CD4-positive, alpha-beta memory T cell (primary cell): ENCODE data around the gene FOXA2. TPM values are rescaled to one million over a fixed set of nuclear protein-coding genes. Genes with fewer than 3 reads are reported as not detected.

Source experiments
- CTCF ChIA-PET: fragments of 350-600 bp; sonication (Branson Sonifier 250); formaldehyde crosslinking; loops from one replicate; lab custom pipeline; 2021; ENCODE audit warnings: inconsistent platforms; ENCODE audit not compliant: partially characterized antibody; lab: Charles Lee
- POLR2A ChIA-PET: fragments of 350-600 bp; sonication (Branson Sonifier 250); formaldehyde crosslinking; loops from one replicate; lab custom pipeline; 2021; ENCODE audit not compliant: partially characterized antibody; lab: Charles Lee
- DNase-seq, 5 donors: peaks; one replicate each; pipeline versions ENCODE4 v3.0.0 to v3.0.0-alpha.2; 2020 to 2022; ENCODE audit warnings: mixed read lengths in 1 of 5
- H3K27ac ChIP-seq: one replicate; pipeline ENCODE4 v1.7.0; 2013; ENCODE audit warnings: low read depth, low read length
- H3K27me3 ChIP-seq: 2 replicates; pipeline ENCODE4 v1.7.0; 2013; ENCODE audit warnings: mild to moderate bottlenecking, low read length, moderate library complexity; ENCODE audit not compliant: insufficient read depth
- H3K36me3 ChIP-seq: 2 replicates; pipeline ENCODE4 v1.7.0; 2013; ENCODE audit warnings: mild to moderate bottlenecking, low read length, moderate library complexity; ENCODE audit not compliant: insufficient read depth
- H3K4me1 ChIP-seq: 2 replicates; pipeline ENCODE4 v1.7.0; 2013; ENCODE audit warnings: mild to moderate bottlenecking, low read length, moderate library complexity; ENCODE audit not compliant: insufficient read depth
- H3K4me3 ChIP-seq, 2 donors: one replicate each; pipeline ENCODE4 v1.7.0; 2013; ENCODE audit warnings: low read length in 2 of 2, mild to moderate bottlenecking in 1 of 2
- H3K9me3 ChIP-seq, 2 donors: one replicate each; pipeline ENCODE4 v1.7.0; 2013; ENCODE audit warnings: low read length in 2 of 2, control low read depth in 1 of 2; ENCODE audit not compliant: control insufficient read depth in 1 of 2
- H3K27ac Mint-ChIP-seq, 7 donors: one replicate each; pipeline ENCODE4 v1.8.0; 2020 to 2021; ENCODE audit warnings: mixed read lengths in 7 of 7, mild to moderate bottlenecking in 6 of 7, inconsistent platforms in 3 of 7, moderate library complexity in 3 of 7
- H3K27me3 Mint-ChIP-seq, 2 donors: one replicate each; pipeline ENCODE4 v1.8.0; 2020 to 2021; ENCODE audit warnings: mixed read lengths in 2 of 2
- H3K36me3 Mint-ChIP-seq, 2 donors: one replicate each; pipeline ENCODE4 v1.8.0; 2020 to 2021; ENCODE audit warnings: mixed read lengths in 2 of 2, inconsistent platforms in 1 of 2, mild to moderate bottlenecking in 1 of 2
- H3K4me1 Mint-ChIP-seq, 4 donors: one replicate each; pipeline ENCODE4 v1.8.0; 2020 to 2021; ENCODE audit warnings: mixed read lengths in 4 of 4, mild to moderate bottlenecking in 1 of 4
- H3K4me3 Mint-ChIP-seq, 8 donors: one replicate each; pipeline ENCODE4 v1.8.0; 2020 to 2021; ENCODE audit warnings: mixed read lengths in 8 of 8, mild to moderate bottlenecking in 7 of 8, moderate library complexity in 6 of 8, inconsistent platforms in 3 of 8
- H3K9me3 Mint-ChIP-seq, 8 donors: one replicate each; pipeline ENCODE4 v1.8.0; 2020 to 2021; ENCODE audit warnings: mixed read lengths in 8 of 8, mild to moderate bottlenecking in 5 of 8, inconsistent platforms in 3 of 8, moderate library complexity in 1 of 8
- intact Hi-C: fragments of 100-400 bp; cut with micrococcal nuclease; formaldehyde crosslinking; loops from one replicate; pipeline ENCODE4 v1.15.1; 2023
- polyA plus RNA-seq, 2 donors: library from polyadenylated mRNA; unstranded; fragments of 300-500 nt; fragmentation: Illumina TruSeq; gene quantifications; one replicate each; pipeline ENCODE4 v1.2.3, GENCODE V29; 2021
- total RNA-seq, 2 experiments: library from RNA; stranded (reverse); gene quantifications; one replicate each; pipeline ENCODE4 v1.2.3, GENCODE V29; 2021

Gene FOXA2
- total and polyA plus RNA-seq, 4 experiments from 2014 or later = not detected

GRCh38 chr20:22546344-22546743 lies 38.0 kb downstream of the FOXA2 start:
- Histone ChIP-seq H3K9me3 (no peaks in the 10 kb centered on the region), H3K27ac (no peak overlapping the region), H3K4me1 (no peaks in the 10 kb centered on the region), H3K36me3 (no peaks in the 10 kb centered on the region), H3K27me3 (no peaks in the 10 kb centered on the region), H3K4me3 (no peak overlapping the region)
- Mint-ChIP-seq H3K4me3 (no peak overlapping the region), H3K27ac (no peak overlapping the region), H3K4me1 (no peaks in the 10 kb centered on the region), H3K27me3 (peaks cover 2% of the 10 kb centered on the region in 2 donors), H3K36me3 (no peaks in the 10 kb centered on the region), H3K9me3 (peaks cover 0 to 10% (median 5%) of the 10 kb centered on the region in 8 donors)
- intact Hi-C loops = no loop called here
- ChIA-PET POLR2A (no interaction called here), CTCF (no interaction called here)
- DNase-seq = no peak

- Mint-ChIP-seq H3K36me3 (no peaks in the 10 kb centered on the region), H3K9me3 (peaks cover 0 to 10% (median 5%) of the 10 kb centered on the region in 8 donors), H3K27ac (no peak overlapping the region), H3K27me3 (peaks cover under 1 to 2% of the 10 kb centered on the region in 2 donors), H3K4me3 (no peak overlapping the region), H3K4me1 (no peaks in the 10 kb centered on the region)
- Histone ChIP-seq H3K27me3 (no peaks in the 10 kb centered on the region), H3K9me3 (no peaks in the 10 kb centered on the region), H3K27ac (no peak overlapping the region), H3K4me3 (no peak overlapping the region), H3K36me3 (no peaks in the 10 kb centered on the region), H3K4me1 (no peaks in the 10 kb centered on the region)
- intact Hi-C loops = no loop called here
- ChIA-PET CTCF (no interaction called here), POLR2A (no interaction called here)
- no peak for DNase-seq
Measured at GRCh38 chr20:22545045-22545444, 39.3 kb downstream of the FOXA2 start.

- intact Hi-C loops = no loop called here
- no peak for DNase-seq
- H3K27me3 Mint-ChIP-seq = no peaks in the 10 kb centered on the region
- H3K4me3 Mint-ChIP-seq = no peak overlapping the region
- Histone ChIP-seq H3K4me3 (no peak overlapping the region), H3K36me3 (no peaks in the 10 kb centered on the region), H3K9me3 (no peaks in the 10 kb centered on the region), H3K27me3 (no peaks in the 10 kb centered on the region), H3K4me1 (no peaks in the 10 kb centered on the region), H3K27ac (no peak overlapping the region)
- no peak overlapping the region for H3K27ac Mint-ChIP-seq
- ChIA-PET CTCF (no interaction called here), POLR2A (no interaction called here)
- no peaks in the 10 kb centered on the region for H3K4me1 Mint-ChIP-seq
- no peaks in the 10 kb centered on the region for H3K36me3 Mint-ChIP-seq
- peaks cover 0 to 10% (median 5%) of the 10 kb centered on the region in 8 donors for H3K9me3 Mint-ChIP-seq
Measured at GRCh38 chr20:22544462-22544861, 39.9 kb downstream of the FOXA2 start.

- H3K27ac ChIP-seq = no peak overlapping the region
- intact Hi-C loops = no loop called here
Measured at GRCh38 chr20:22542427-22542826, 41.9 kb downstream of the FOXA2 start.

GRCh38 chr20:22540832-22541231 lies 43.5 kb downstream of the FOXA2 start:
- peaks cover 0 to 14% (median 7%) of the 10 kb centered on the region in 8 donors for H3K9me3 Mint-ChIP-seq
- no peaks in the 10 kb centered on the region for H3K27me3 Mint-ChIP-seq
- H3K27ac Mint-ChIP-seq = no peak overlapping the region
- no peaks in the 10 kb centered on the region for H3K4me1 Mint-ChIP-seq
- POLR2A ChIA-PET = no interaction called here
- intact Hi-C loops = no loop called here
- Histone ChIP-seq H3K4me3 (no peak overlapping the region), H3K27ac (no peak overlapping the region), H3K4me1 (no peaks in the 10 kb centered on the region), H3K9me3 (no peaks in the 10 kb centered on the region), H3K36me3 (no peaks in the 10 kb centered on the region), H3K27me3 (no peaks in the 10 kb centered on the region)
- no peaks in the 10 kb centered on the region for H3K36me3 Mint-ChIP-seq
- no peak for DNase-seq
- H3K4me3 Mint-ChIP-seq = no peak overlapping the region
- CTCF ChIA-PET = no interaction called here

More at GRCh38 chr20:22542427-22542826, 41.9 kb downstream of the FOXA2 start:
- no peaks in the 10 kb centered on the region for H3K36me3 ChIP-seq
- Mint-ChIP-seq H3K36me3 (no peaks in the 10 kb centered on the region), H3K27ac (no peak overlapping the region), H3K4me3 (no peak overlapping the region), H3K27me3 (no peaks in the 10 kb centered on the region), H3K4me1 (no peaks in the 10 kb centered on the region), H3K9me3 (peaks cover 0 to 12% (median 5%) of the 10 kb centered on the region in 8 donors)
- ChIA-PET CTCF (no interaction called here), POLR2A (no interaction called here)
- H3K4me3 ChIP-seq = no peak overlapping the region
- no peaks in the 10 kb centered on the region for H3K27me3 ChIP-seq
- no peaks in the 10 kb centered on the region for H3K4me1 ChIP-seq
- H3K9me3 ChIP-seq = no peaks in the 10 kb centered on the region
- no peak for DNase-seq

- Histone ChIP-seq H3K4me3 (no peak overlapping the region), H3K9me3 (no peaks in the 10 kb centered on the region), H3K4me1 (no peaks in the 10 kb centered on the region), H3K27ac (no peak overlapping the region), H3K27me3 (no peaks in the 10 kb centered on the region), H3K36me3 (no peaks in the 10 kb centered on the region)
- no peaks in the 10 kb centered on the region for H3K36me3 Mint-ChIP-seq
- DNase-seq = no peak
- intact Hi-C loops = no loop called here
- POLR2A ChIA-PET = no interaction called here
- H3K9me3 Mint-ChIP-seq = peaks cover 2 to 15% (median 8%) of the 10 kb centered on the region in 8 donors
- no peaks in the 10 kb centered on the region for H3K27me3 Mint-ChIP-seq
- H3K4me3 Mint-ChIP-seq = no peak overlapping the region
- no peaks in the 10 kb centered on the region for H3K4me1 Mint-ChIP-seq
- CTCF ChIA-PET = no interaction called here
- no peak overlapping the region for H3K27ac Mint-ChIP-seq
Measured at GRCh38 chr20:22536956-22537756, 47.2 kb downstream of the FOXA2 start.

GRCh38 chr20:22536141-22536828 lies 48.1 kb downstream of the FOXA2 start:
- no peak overlapping the region for H3K27ac ChIP-seq
- H3K9me3 Mint-ChIP-seq = peaks cover 2 to 15% (median 8%) of the 10 kb centered on the region in 8 donors
- H3K4me1 Mint-ChIP-seq = no peaks in the 10 kb centered on the region
- no peaks in the 10 kb centered on the region for H3K36me3 ChIP-seq
- H3K27ac Mint-ChIP-seq = no peak overlapping the region
- intact Hi-C loops = no loop called here
- H3K27me3 Mint-ChIP-seq = no peaks in the 10 kb centered on the region
- ChIA-PET POLR2A (no interaction called here), CTCF (no interaction called here)
- no peaks in the 10 kb centered on the region for H3K36me3 Mint-ChIP-seq
- H3K4me3 Mint-ChIP-seq = no peak overlapping the region
- H3K4me3 ChIP-seq = no peak overlapping the region
- H3K27me3 ChIP-seq = no peaks in the 10 kb centered on the region
- H3K9me3 ChIP-seq = no peaks in the 10 kb centered on the region
- no peak for DNase-seq
- H3K4me1 ChIP-seq = no peaks in the 10 kb centered on the region
